Stimulated activated CD4-positive, alpha-beta T cell treated with anti-CD3 and anti-CD28 coated beads, Interleukin-12 subunit alpha, Interleukin-12 subunit beta, amount 100 ng/mL, for 24 hours (primary cell): ENCODE results near the gene PTPRH.

Experiments used
- DNase-seq, 2 experiments: peaks; one replicate each; pipeline ENCODE4 v3.0.0-alpha.2; 2020; ENCODE audit warnings: low read depth in 2 of 2

Gene PTPRH

DNA sequence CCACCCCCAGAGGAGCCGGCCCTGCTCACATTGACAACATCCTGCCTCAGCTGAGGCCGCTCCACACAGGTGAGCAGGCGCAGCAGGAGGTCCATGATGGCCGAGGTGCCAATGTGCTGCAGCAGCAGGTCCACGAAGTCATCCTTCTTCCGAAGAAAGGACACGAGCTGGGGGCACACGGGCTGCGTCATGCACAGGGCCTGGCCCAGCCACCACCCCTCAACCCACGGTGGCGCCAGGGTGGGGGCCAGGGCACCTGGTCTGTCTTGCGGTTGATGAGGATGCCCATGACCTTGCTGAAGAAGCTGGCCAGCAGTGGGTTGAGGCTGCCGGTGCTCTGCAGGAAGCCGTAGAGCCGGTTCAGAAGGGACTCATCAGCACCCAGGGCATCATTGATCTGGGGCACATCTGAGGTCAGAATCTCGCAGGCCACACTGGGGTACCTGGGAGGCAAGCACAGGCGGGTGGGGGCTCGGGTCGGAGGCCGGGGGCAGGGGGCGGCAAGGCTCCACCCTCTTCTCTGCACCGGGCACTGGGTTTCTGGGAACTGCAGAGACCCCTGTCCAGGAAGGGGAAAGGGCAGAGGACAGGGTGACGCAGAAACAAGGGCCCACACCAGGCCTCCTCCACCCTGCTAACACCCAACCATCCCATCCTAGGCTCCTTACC lies 36.1 kb upstream of the PTPRH start:
- no peak for DNase-seq

DNA sequence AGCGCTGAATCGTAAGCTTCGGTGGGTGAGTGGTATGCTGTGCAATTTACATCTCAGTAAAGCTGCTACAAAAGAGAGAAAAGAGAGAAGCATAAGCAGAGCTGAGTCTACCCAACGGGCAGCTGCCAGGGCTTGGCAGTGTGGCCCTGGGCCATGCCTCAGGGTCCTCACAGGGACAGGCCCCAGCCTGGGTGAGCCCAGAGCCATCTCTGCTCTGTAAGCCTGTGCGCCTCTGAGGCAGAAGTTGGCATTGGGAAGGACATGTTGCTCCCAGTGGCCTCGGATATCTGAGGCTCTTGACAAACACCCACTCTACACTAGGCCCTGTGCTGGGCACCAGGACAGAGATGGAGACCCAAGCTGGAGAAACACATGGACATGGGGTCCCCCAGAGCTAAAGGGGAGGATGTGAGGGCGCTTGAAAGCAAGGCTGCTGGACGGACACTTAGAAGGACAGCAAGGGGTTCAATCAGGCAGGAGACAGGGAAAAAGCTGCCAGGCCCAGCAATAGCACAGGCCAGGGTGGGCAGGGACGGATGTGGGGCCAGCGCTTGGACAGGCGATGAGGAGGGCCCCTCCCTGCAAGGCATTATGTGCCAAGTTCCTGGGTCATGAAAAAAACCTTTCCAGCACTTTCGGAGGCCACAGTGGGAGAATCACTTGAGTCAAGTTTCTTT lies 34.8 kb upstream of the PTPRH start:
- no peak for DNase-seq

DNA sequence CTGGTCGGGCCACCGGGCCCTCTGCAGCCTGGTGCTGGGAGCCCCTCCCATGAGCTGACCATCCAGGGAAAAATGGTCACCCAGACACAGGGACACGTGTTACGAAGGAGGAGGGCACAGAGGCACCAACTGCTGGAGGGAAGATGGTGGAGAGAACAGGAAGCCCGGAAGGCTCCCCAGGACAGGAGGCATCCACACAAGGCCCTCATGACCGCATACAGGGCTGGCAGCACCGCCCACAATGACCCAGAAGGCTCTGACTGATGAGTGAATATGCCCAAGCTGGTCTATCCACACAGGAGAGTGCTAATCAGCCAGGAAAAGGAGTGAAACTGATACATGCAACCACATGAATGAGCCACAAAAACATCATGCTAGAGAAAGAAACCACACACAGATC lies 33.2 kb upstream of the PTPRH start:
- DNase-seq: no peak

DNA sequence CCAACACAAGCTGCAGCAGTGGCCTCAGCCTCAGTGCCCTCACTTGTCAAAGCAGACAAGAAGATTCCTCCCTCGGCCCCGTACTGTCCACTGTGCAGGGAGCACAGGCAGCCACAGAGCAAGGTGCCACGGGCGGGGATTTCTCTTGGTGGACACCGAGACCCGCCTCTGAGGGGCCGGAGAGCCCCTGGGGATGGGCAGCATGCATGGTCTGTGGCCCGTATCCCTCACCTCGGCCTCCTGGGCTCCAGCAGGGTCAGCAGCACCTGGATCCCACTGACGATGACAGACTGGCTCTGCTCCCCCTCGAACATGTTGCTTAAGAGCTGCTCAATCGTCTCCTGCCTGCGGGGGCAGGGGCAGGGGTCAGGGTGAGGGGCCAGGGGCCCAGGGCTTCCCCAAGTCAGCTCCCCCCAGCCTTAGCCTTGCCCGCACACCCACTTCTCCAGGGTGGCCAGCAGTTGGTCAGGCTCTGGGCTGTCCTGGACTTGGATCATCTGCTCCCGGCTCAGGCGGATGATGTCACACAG lies 32.7 kb upstream of the PTPRH start:
- DNase-seq: no peak

DNA sequence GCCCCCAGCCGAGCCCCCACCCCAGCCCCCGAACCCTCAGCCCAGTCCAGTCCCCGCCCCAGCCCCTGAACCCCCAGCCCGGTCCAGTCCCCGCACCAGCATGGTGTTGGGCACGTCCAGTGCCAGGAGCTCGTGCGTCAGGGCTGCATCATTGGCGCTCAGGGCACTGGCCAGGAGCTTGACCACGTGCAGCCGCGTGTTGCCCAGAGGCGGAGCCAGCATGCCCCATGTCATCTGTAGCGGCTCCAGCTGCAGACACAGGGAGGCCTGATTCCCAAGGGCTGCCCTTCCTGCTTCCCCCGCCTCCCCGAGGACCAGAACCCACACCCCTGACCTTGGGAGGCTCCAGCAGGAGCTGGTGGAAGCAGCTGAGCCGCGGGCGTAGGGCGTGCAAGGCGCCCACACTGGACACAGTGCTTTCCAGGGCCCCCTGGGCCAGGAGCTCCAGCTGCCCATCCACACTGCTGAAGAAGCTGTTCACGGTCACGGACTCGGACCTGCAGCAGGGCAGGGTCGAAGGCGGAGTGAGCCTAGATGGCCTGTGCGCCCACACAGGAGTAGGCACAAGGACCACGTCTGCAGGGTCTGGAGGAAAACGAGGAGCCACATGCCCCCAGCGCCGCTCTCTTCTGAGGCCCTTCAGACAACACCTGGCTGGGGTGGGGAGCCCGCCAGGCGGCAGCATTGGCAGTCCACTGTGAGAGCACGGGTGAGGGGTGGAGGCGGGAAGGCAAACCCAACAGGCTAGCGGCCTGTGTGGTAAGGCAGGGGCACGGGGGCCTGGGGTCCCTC lies 32.0 kb upstream of the PTPRH start:
- no peak for DNase-seq

DNA sequence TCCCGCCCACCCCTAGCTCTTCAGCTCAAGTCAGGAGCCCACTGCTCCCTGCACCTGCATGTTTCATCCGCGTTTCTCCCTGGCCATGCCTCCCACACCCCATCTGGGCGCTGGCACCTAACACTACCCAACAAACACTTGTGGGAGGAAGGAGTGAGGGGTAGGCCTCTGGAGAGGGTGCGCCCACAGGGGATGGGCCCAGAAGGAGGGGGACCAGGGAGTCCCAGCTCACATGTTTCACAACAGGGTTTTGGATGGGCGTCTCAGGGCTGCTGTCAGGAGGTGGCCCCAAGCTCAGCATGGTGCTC lies 31.4 kb upstream of the PTPRH start:
- DNase-seq: no peak

DNA sequence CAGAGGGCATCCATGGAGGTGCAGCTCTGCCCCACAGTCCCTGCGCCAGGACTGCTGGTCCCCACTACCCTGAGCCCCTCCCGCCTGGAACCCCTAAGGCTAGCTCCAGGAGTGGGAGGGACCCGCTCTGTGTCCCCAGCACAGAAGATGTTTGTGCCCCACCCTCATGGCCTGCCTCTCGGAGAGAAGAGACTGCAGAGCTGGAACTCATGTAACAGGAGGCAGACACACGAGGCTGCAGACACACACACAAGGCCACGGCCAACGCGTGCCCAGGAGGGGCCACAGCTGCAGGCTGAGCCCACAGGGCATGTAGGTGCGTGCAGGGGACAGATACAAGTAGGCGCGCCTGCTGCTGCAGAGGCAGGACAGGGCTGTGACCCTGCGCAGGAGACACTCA lies 29.7 kb upstream of the PTPRH start:
- DNase-seq: no peak

DNA sequence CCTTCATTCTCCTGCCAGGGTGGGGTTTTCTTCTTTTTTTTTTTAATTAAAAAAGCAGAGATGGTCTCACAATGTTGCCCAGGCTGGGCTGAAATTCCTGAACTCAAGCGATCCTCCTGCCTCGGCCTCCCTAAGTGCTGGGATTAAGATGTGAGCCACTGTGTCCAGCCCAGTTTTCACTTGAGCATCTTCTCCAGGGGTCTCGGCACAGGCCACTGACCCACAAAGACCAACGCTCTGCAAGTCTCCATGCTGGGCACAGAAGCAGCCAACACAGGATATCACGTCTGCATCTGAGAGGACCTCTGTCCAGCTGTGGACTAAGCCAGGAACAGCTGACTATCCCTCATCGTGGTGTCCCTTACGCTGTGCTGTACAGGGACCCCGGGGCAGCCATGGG lies 28.7 kb upstream of the PTPRH start:
- DNase-seq: no peak

DNA sequence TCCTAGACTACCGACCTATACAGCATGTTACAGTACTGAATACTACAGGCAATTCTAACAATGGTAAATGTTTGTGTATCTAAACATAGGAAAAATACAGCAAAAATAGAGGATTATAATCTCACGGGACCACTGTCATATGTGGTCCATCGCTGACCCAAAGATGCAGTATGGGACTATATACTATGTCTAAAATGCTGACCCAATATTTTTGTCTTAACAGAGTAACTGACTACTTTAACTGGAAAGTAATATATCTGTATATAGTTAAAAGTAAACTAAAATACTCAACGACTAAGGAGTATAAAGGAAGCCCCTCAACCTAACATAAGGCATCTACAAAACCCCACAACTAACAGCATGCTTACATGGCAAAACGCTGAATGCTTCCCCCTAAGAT lies 23.7 kb upstream of the PTPRH start:
- DNase-seq: no peak

DNA sequence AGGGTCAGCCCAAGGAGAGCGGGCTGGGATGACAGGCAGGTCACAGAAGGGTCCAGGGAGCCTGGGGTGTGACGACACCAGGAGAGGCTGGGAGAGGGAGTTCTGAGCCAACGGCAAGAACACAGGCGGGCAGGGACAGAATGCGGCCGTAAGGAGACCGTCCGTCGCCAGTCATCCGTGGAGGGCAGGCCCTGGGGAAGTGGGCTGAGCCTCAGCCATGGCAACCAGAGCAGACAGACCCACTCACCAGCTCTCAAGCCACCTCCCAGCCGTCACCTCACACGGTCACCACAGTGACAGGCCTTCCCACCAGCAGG lies 22.9 kb upstream of the PTPRH start:
- no peak for DNase-seq

DNA sequence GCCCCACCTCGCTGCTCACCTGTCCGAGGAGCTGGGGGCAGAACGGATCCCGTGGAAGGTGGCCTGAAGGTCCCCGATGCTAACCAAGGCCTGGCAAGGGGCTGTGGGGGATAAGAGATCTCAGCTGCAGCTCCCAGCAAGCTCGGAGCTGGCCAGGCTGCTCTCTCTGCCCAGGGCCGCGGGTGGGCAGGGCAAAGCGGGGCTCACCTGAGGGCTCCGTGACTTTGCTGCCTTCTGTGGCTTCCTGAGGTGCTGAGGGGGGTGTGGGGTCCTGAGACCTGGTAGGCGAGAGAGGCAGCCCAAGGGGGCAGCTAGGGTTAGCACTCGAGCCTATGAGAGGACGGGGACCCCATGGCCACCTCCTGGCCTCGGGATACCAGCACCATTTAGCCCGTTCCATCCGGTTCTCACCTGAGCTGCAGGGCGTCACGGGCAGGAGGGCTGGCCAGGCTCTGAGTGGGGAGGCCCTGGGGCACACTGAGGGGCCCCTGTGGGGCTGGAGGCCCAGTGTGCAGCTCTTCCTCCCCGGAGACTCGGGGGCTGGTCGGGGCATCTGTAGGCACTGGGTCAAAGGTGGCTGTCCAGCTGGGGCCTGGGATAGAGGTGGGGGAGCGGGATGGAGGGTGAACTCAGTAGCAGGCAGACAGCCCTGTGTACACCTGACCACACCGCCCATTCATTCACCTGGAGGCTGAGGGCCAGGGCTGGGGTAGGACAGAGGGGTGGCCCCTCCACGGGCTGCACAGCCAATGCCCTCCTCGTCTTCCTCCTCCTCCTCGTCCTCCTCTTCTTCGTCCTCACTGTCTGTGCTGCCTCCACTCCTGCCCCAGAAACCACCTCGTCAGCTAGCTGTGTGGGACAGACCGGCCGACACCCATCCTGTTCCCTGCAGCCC lies 22.3 kb upstream of the PTPRH start:
- no peak for DNase-seq

DNA sequence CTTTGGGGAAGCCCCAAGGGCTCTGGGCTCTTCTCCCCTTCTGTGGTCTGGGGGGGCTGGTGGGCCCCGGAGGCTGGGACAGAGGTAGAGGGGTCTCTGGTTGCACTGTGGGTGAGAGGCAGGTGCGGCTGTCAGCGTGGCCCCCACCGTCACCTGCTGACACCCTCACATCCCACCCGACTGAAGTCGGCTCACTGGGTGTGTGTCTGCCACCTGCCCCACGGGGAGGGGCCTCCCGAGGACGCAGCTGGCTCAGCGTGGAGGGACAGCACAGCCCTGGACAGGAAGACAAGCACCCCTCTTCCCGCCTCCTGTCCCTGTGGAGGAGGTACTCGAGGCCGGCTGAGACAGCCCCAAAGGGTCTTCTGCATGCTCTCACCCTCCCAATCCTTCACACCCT lies 21.5 kb upstream of the PTPRH start:
- DNase-seq: no peak

DNA sequence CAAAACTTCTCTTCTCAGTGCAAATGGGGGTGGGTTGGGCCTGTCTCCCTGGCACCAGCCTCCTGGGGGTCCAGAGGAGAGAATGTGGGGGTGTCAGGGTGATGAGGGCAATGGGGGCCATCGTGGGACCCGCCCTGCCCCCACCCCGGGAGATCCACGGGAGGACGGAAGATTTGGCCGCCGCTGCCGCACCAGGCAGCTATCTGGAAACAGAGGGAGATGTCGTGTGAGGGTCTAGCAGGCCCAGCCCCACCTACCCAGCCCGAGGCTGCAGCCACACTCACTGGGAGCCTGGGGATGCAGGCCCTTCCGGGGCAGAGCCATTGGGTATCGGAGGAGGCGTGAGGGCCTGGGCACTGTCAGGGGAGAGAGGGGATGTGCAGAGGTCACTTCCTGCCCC lies 21.0 kb upstream of the PTPRH start:
- no peak for DNase-seq

DNA sequence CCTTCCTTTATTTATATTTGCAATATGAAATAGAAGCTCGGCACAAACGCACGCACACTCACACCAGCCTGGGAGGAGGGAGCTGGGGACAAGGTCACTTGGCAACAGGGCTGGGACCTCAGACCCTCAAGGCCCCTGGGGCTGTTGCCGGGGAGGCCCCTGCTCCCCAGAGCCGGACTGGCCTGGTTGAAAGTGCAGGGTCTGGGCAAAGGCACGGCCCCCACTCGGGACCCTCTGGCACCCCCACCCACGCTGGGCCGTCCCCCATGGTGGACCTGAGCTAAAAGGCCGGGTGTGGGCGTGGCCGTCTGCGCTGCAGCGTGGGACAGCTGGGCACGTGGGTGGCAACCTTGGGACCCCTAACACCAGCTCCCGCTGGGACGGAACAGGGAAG lies 20.5 kb upstream of the PTPRH start:
- no peak for DNase-seq

DNA sequence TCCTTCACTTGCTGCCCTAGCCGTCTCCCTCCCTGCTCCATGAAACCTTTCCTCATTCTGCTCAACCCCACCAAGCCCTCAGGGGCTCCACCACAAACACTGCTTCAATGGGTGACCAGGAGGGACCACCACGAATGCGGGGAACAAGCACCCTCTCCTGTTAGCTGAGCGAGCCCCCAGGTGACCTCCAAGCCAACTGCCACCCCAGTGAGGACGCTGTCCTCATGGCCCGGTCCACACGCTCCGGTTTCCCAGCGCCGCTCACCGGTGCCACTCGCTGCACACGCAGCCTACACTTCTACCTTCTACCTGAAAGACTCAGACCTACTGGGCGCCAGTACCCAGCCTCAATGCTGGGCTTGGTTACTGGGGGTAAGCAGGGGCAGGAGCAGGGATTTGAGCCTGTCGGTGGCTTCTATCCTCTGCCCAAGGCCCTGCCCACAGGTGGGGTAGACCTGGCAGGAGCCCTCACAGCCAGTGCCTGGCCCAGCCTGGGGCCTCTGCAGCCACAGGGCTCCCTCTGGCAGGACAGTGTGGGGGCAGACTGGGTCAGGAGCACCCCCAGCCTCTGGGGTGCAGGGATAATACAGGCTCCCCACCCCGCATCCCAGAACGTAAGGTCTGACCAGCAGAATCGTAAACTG lies 20.0 kb upstream of the PTPRH start:
- no peak for DNase-seq

DNA sequence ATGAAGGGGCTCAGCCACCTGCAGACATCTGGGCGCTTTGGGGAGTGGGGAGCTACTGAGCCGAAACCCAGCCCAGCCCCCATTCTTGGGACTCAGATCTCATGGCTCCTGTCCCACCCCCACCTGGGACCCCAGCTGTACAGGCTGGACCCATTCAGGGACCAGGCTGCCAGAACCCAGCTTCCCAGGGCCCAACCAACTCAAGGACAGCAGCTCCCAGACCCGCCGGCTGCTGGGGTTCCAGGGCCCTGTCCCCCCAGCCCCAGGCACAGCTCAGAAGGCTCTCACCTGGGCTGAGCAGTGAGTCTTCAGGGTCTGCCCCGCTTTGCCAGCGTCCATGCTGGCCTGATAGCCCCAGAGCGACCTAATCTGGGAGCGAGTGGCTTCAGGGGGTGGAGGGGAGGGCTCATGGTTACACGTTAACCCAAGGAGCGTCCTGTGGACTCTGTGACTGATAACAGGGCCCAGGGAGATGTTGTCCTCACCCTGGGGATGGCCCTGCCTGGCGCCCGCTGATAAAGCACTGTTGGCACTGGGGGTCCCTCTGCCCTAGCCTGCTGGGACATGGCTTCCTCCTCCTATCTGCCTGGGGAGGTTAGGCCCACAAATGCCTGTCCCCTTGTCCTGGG lies 19.2 kb upstream of the PTPRH start, which contains the start of gene TMEM86B:
Gene TMEM86B (minus strand): TSS at position 361 of the 629 bp plus-strand sequence. CDS start 22 bp downstream, at position 339.
- DNase-seq: no peak

DNA sequence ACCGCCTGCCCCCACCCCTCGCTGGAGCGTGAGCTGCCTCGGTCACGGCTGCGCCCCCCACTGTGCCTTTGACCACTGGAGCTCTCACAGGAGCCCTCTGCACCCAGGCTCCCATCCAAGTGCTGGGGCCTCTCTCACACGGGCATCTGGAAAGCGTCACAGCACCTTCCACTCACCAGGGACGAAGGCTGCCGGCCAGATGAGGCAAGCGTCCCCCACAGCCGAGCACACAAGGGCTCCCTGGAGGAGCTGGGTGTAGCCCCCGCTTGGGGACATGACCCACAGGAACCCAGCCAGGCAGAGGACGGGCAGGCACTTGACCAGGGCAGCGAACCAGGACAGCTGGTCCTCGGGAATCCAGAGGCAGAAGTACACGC lies 18.7 kb upstream of the PTPRH start:
- no peak for DNase-seq

DNA sequence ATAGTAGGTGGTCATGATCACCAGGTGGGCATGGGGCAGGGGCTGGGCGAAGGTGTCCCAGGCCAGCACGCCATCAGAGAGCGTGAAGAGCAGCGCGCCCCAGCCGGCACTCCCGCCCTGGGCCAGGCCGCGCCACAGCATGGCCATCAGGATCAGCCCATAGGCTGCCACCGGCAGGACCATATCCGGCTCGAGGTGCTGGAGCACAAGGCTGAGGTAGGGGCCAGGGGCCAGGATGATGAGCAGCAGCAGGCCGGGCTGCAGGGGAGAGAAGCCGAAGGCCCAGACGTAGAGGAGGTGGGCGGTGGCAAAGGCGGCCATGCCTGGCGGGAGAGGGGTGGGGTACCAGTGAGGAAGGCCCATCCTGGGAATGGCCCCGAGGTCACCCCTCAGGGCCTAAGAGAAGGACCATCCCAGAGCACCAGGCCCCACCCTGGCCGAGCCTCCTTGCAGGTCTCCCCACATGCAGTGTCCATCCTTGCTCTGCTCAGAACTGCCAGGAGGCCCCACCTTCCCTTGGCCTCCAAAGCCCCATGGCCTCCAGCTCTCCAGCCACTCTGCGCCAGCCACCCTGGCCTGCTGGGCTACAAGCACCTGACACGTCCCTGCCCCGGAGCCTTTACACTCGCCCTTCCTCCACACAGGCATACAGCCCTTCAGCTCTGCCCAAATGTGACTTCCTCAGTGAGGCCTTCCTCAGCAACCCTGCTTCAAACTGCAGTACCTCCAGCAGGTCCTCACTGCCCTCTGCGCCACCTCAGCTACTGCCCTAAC lies 18.1 kb upstream of the PTPRH start:
- DNase-seq: no peak

DNA sequence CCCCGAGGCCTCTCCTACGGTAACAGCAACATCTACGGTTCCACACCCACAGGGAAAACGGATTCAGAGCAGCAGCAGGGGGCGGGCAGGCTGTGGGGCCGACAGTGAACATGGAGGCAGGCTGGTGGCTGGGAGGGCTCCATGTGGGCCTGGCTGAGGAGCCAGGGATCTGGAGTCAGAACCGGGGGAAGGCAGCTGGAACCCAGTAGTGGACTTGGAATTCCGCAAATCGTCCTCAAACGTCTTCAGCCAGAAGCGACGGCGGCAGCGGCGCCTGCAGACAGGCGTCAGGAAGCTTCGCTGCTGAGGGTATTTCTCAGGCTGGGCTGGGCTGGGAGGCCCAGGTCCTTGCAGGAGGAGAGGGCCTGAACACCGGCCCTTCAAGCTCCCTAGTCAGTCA lies 17.5 kb upstream of the PTPRH start:
- DNase-seq: no peak

DNA sequence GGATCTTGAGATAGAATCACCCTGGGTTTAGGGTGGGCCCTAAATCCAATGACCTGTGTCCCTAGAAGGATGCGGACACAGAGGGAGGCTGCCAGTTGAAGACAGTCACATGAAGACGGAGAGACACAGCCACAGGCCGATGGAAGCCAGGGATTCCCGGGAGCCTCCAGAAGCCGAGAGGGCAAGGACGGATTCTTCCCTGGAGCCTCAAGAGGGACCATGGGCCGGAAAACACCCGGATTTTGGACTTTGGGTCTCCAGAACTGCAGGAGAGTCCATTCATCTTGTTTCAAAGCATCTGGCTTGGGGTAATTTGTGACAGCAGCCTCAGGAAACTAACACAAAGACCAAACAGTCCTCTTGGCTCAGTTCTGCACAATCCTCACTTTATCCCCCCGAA lies 17.0 kb upstream of the PTPRH start:
- DNase-seq: no peak
